CD4-positive, CD25-positive, alpha-beta regulatory T cell (primary cell): ENCODE measurements around the gene MYH1. TPM values are rescaled to one million over a fixed set of nuclear protein-coding genes. Genes with fewer than 3 reads are reported as not detected.

Experiments
- polyA plus RNA-seq, 4 donors: library from polyadenylated mRNA; unstranded; fragments of 300-500 nt; fragmentation: Illumina TruSeq; gene quantifications; one replicate each; pipeline ENCODE4 v1.2.3, GENCODE V29; 2021
- total RNA-seq: library from RNA; stranded (reverse); gene quantifications from one replicate; pipeline ENCODE4 v1.2.3, GENCODE V29; 2022

Gene MYH1
- total and polyA plus RNA-seq, 5 donors from 2014 or later: not detected

Other genes starting within 250 kb of the MYH1 start
- gene MYH13, start 145.5 kb downstream of the MYH1 start, total RNA-seq: not detected
- gene MYH13, start 145.5 kb downstream of the MYH1 start, polyA plus RNA-seq: not detected
- gene MYH8, start 96.6 kb downstream of the MYH1 start, total RNA-seq: not detected
- not detected for gene MYH8, start 96.6 kb downstream of the MYH1 start, polyA plus RNA-seq
- not detected for gene MYH4, start 49.0 kb downstream of the MYH1 start, total RNA-seq
- not detected for gene MYH4, start 49.0 kb downstream of the MYH1 start, polyA plus RNA-seq
- not detected for gene MYH2, start 31.1 kb upstream of the MYH1 start, total RNA-seq
- gene MYH2, start 31.1 kb upstream of the MYH1 start, polyA plus RNA-seq: not detected
- gene MYH3, start 138.8 kb upstream of the MYH1 start, total RNA-seq: 7.9 TPM
- gene MYH3, start 138.8 kb upstream of the MYH1 start, polyA plus RNA-seq: under 1 TPM in 2 of 4 donors, not detected in 2; 0.28 to 0.41 TPM
- gene SCO1, start 179.0 kb upstream of the MYH1 start, total RNA-seq: 15.0 TPM
- 10 to 100 TPM; 14.7 to 17.5 (median 16.1) TPM for gene SCO1, start 179.0 kb upstream of the MYH1 start, polyA plus RNA-seq
- gene ADPRM, start 179.1 kb upstream of the MYH1 start, total RNA-seq: 25.1 TPM
- 10 to 100 TPM; 41.7 to 58.6 (median 52.4) TPM for gene ADPRM, start 179.1 kb upstream of the MYH1 start, polyA plus RNA-seq
- gene TMEM220, start 211.5 kb upstream of the MYH1 start, total RNA-seq: 0.15 TPM
- gene TMEM220, start 211.5 kb upstream of the MYH1 start, polyA plus RNA-seq: 1 to 10 TPM; 1.8 to 3.1 (median 2.2) TPM